Measurements from ENCODE around the gene GJA10. TPM values are rescaled to one million over a fixed set of nuclear protein-coding genes. Genes with fewer than 3 reads are reported as not detected.

GJA10 gene
- not detected in 2 replicates for total RNA-seq

GRCh38 chr6:89894169-89894568, at the start of gene GJA10:
Gene GJA10 (plus strand): TSS chr6:89894469. CDS start chr6:89894469, 0 bp downstream.

Other genes with a start within 250 kb of the GJA10 start
- 11.8 and 33.7 TPM in 2 replicates for gene MDN1, start 74.7 kb upstream of the GJA10 start, total RNA-seq
- gene CASP8AP2, start 64.6 kb upstream of the GJA10 start, total RNA-seq = 8.4 and 20.3 TPM in 2 replicates

Measured in bladder microvascular endothelial cell (primary cell).